Measurements from ENCODE around the gene SLC3A2. TPM values are rescaled to one million over a fixed set of nuclear protein-coding genes. Genes with fewer than 3 reads are reported as not detected.
"Not testable (repeated sequence)": the region's sequence is repeated elsewhere in the genome, so short reads cannot be mapped to it uniquely, and the experiment has no call there.

SLC3A2 gene
- total and polyA plus RNA-seq, 11 donors, result 26.6 to 103 (median 59.1) TPM

DNA sequence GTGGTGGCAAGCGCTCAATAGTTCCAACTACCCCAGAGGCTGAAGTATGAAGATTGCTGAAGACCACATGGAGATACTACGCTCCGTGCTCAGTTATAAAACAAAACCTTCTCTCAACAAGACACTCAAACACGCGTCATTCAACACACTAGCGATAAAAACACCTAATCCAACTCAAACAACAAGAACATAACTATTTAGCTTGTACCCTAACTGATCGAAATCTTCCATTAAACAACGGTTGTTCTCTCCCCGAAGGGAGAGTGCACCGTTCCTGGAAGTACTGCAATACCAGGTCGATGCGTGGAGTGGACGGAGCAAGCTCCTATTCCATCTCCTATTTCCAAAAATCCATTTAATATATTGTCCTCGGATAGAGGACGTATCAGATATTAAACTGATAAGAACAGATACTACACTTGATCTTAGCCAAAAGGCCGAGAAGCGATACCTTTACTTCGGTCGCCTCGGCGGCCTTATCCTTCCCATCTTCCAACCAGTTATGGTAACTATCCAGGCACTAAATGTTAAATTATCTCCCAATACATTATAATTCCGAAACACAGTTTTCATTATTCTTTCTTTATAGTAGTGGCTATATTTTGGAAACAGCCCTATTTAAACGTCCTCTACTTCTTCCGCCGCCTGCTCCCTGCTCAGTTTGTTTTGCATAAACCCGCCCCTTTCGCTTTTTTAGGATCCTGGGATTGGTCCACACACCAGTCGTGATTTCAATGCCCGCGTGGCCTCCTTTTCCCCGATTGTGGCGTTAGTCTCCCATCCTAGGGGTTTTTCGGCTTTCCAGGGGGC, 39.1 kb upstream of the SLC3A2 start:
- intact Hi-C loops (cut with DNase I), result loop anchor here in 3 of 10 donors (1.0 to 10.0 kb wide), 6 partner anchors 36 to 117 kb away; partner anchors contain the start of genes HNRNPUL2 (in 2 of the 3), SLC3A2 (in 2 of the 3), TTC9C (in 2 of the 3) and NXF1 (in 1 of the 3)
- H3K4me3 ChIP-seq, result peak overlapping the region in 11 of 12 donors; percentile 38 to 98 (median 86)
- WGBS, 4 donors, result 0% methylated on average over 33 of the region's 33 CpGs
- no peaks in the 10 kb centered on the region for H3K9me3 ChIP-seq
- DNase-seq (peak; percentile 75 to 93 (median 88)), ATAC-seq (peak; percentile 73 to 86 (median 77))
- peak; percentile 50 to 96 for TF ChIP-seq POLR2A (IDR thresholded peaks at IDR 0.05)
- TF ChIP-seq, protein P1, sequence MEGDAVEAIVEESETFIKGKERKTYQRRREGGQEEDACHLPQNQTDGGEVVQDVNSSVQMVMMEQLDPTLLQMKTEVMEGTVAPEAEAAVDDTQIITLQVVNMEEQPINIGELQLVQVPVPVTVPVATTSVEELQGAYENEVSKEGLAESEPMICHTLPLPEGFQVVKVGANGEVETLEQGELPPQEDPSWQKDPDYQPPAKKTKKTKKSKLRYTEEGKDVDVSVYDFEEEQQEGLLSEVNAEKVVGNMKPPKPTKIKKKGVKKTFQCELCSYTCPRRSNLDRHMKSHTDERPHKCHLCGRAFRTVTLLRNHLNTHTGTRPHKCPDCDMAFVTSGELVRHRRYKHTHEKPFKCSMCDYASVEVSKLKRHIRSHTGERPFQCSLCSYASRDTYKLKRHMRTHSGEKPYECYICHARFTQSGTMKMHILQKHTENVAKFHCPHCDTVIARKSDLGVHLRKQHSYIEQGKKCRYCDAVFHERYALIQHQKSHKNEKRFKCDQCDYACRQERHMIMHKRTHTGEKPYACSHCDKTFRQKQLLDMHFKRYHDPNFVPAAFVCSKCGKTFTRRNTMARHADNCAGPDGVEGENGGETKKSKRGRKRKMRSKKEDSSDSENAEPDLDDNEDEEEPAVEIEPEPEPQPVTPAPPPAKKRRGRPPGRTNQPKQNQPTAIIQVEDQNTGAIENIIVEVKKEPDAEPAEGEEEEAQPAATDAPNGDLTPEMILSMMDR (IDR thresholded peaks at IDR 0.05), result peak in 1 of 12 donors; percentile 2
- peak overlapping the region; percentile 82 to 99 (median 96) for H3K27ac ChIP-seq
- peaks cover 5 to 33% (median 17%) of the 10 kb centered on the region in 12 donors for H3K4me1 ChIP-seq
- H3K36me3 ChIP-seq, result peaks cover 0 to 15% (median 5%) of the 10 kb centered on the region in 9 donors
- H3K27me3 ChIP-seq, result no peaks in the 10 kb centered on the region

DNA sequence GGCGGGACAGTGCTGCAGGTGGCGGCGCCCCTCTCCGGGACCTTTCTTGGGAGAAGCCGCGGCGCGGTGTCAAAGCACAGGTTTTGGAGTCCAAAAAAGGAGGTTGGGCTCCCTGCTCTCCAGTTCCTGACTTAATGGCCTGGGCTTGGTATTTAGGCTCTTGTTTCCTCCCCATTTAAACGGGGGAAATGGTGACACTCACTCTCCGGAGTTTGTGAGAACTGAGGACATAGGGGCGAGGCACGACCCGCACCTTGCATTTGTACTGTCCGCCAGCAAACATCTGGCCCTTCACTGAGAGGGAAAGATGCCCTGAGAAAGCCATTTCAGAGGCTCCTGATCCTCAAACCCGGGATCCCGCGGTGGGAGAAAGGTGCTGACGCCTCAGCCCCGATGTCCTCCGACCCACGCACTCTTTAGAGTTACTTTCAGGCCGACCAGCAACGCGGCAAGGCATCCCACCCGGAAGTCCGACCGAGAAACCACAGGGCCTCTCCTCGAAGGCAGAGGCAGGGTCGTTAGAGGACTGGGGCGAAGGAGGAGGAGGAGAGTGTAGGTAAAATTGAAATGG, 38.4 kb upstream of the SLC3A2 start:
- DNase-seq, result peak; percentile 34 to 85 (median 45)
- Histone ChIP-seq H3K9me3 (no peaks in the 10 kb centered on the region), H3K36me3 (peaks cover 0 to 8% (median 0%) of the 10 kb centered on the region in 9 donors), H3K27me3 (no peaks in the 10 kb centered on the region), H3K4me1 (peaks cover 5 to 33% (median 17%) of the 10 kb centered on the region in 12 donors), H3K27ac (peak overlapping the region; percentile 82 to 99 (median 96)), H3K4me3 (peak overlapping the region in 11 of 12 donors; percentile 27 to 98 (median 66))
- ATAC-seq, result peak in 1 of 4 donors; percentile 4
- intact Hi-C loops (cut with DNase I), result loop anchor here in 2 of 10 donors (1.0 to 10.0 kb wide), 4 partner anchors 37 to 117 kb away; partner anchors contain the start of genes HNRNPUL2 (in 2 of the 2), TTC9C (in 2 of the 2), NXF1 (in 1 of the 2) and TMEM223 (in 1 of the 2)
- 6 to 12% (median 8%) methylated on average over 24 to 30 of the region's 30 CpGs for WGBS, 4 donors
- TF ChIP-seq POLR2A (IDR thresholded peaks at IDR 0.05), result no peak
- TF ChIP-seq, protein P1 (IDR thresholded peaks at IDR 0.05), result no peak

DNA sequence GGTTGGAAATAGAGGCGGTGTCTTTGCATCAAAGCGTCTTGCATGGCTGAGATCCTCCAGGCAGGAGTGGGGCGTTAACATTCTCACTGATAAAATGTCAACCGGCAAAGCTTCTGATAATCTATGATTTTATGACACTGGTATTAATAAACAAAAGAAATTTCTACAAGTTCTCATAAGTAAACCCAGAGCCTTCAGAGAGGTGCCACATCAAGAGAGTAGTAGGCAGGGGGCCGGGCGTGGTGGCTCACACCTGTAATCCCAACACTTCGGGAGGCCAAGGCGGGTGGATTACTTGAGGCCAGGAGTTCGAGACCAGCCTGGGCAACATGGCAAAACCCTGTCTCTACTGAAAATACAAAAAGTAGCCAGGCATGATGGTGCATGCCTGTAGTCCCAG, 37.8 kb upstream of the SLC3A2 start:
- peak overlapping the region; percentile 82 to 99 (median 96) for H3K27ac ChIP-seq
- 83 to 90% (median 85%) methylated on average over 9 of the region's 9 CpGs for WGBS, 4 donors
- intact Hi-C loops (cut with DNase I), result loop anchor here in 2 of 10 donors (1.0 to 10.0 kb wide), 4 partner anchors 38 to 118 kb away; partner anchors contain the start of genes HNRNPUL2 (in 2 of the 2), TTC9C (in 2 of the 2), NXF1 (in 1 of the 2) and TMEM223 (in 1 of the 2)
- H3K4me1 ChIP-seq, result peaks cover 5 to 32% (median 16%) of the 10 kb centered on the region in 12 donors
- not testable (repeated sequence) for H3K9me3 ChIP-seq, ATAC-seq, DNase-seq, H3K36me3 ChIP-seq, H3K27me3 ChIP-seq
- peak overlapping the region in 7 of 12 donors; percentile 53 to 97 (median 72) for H3K4me3 ChIP-seq

DNA sequence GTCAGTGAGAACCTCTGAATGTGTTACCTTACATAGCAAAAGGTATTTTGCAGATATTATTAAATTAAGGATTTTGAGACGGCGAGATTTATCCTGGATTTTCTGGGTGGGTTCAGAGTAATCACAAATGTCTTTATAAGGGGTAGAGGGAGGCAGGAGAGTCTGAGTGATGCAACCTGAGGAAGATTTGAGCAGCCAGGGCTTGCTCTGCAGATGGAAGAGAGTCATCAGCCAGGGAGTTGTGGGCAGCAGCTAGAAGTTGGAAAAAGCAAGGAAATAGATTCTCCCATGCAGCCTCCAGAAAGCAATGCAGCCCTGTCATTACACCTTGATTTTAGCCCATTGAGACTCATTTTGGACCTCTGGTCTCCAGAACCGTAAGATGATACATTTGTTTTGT, 37.2 kb upstream of the SLC3A2 start:
- no peak for DNase-seq
- TF ChIP-seq, protein P1 (IDR thresholded peaks at IDR 0.05), result no peak
- TF ChIP-seq POLR2A (IDR thresholded peaks at IDR 0.05), result no peak
- Histone ChIP-seq H3K27ac (no peak overlapping the region), H3K36me3 (no peaks in the 10 kb centered on the region), H3K27me3 (no peaks in the 10 kb centered on the region), H3K4me1 (peaks cover 5 to 26% (median 13%) of the 10 kb centered on the region in 12 donors), H3K9me3 (no peaks in the 10 kb centered on the region), H3K4me3 (no peak overlapping the region)
- 94 to 99% (median 98%) methylated on average over 3 of the region's 3 CpGs for WGBS, 4 donors
- no peak for ATAC-seq
- intact Hi-C loops (cut with DNase I), result loop anchor here in 2 of 10 donors (5.0 to 10.0 kb wide), 3 partner anchors 51 to 119 kb away; partner anchors contain the start of genes HNRNPUL2 (in 2 of the 2), TTC9C (in 2 of the 2) and TMEM223 (in 1 of the 2)
